H1 (cell line): Measurements from ENCODE around the gene CHMP5. TPM values are rescaled to one million over a fixed set of nuclear protein-coding genes. Genes with fewer than 3 reads are reported as not detected.

Experiments used
- CTCF ChIA-PET: fragments of 300-600 bp; sonication (Branson Sonifier 250); formaldehyde crosslinking; loops from one replicate; lab custom pipeline; 2021; ENCODE audit not compliant: partially characterized antibody; lab: Charles Lee
- POLR2A ChIA-PET: fragments of 300-600 bp; sonication (Branson Sonifier 250); formaldehyde crosslinking; loops from one replicate; lab custom pipeline; 2021; ENCODE audit warnings: inconsistent platforms; ENCODE audit not compliant: partially characterized antibody; lab: Charles Lee
- DNase-seq, 2 experiments: peaks; one replicate each; pipeline versions ENCODE4 v3.0.0 to v3.0.0-alpha.2; 2010 to 2022; ENCODE audit warnings: low spot score in 2 of 2, low read depth in 1 of 2, mixed read lengths in 1 of 2
- FAIRE-seq: peaks from 2 replicates; lab custom pipeline; 2011; peaks lifted over from hg19 to GRCh38; lab: Jason Lieb, UNC
- H2AFZ ChIP-seq: 2 replicates; pipeline ENCODE4 v1.8.1; 2012; ENCODE audit warnings: low read length, inconsistent platforms
- H2AK5ac ChIP-seq: 2 replicates; pipeline ENCODE4 v1.6.1; 2013; ENCODE audit warnings: low read depth, low read length
- H2BK120ac ChIP-seq: replicated peaks from 2 replicates; pipeline ENCODE3; 2013; ENCODE audit warnings: low read depth, low read length, inconsistent platforms
- H2BK12ac ChIP-seq: 2 replicates; pipeline ENCODE4 v1.6.1; 2013; ENCODE audit warnings: low read depth, low read length
- H2BK15ac ChIP-seq: 2 replicates; pipeline ENCODE4 v1.6.1; 2013; ENCODE audit warnings: low read length
- H2BK20ac ChIP-seq: 2 replicates; pipeline ENCODE4 v1.6.1; 2013; ENCODE audit warnings: low read length
- H2BK5ac ChIP-seq: 2 replicates; pipeline ENCODE4 v1.6.1; 2013; ENCODE audit warnings: low read depth, low read length
- H3K14ac ChIP-seq: 2 replicates; pipeline ENCODE4 v1.6.1; 2013; ENCODE audit warnings: inconsistent platforms; ENCODE audit not compliant: insufficient read length
- H3K18ac ChIP-seq: 2 replicates; pipeline ENCODE4 v1.6.1; 2013; ENCODE audit warnings: low read length; ENCODE audit errors: extremely low read depth
- H3K23ac ChIP-seq: 2 replicates; pipeline ENCODE4 v1.6.1; 2013; ENCODE audit warnings: inconsistent platforms; ENCODE audit not compliant: insufficient read length
- H3K23me2 ChIP-seq: 2 replicates; pipeline ENCODE4 v1.6.1; 2013; ENCODE audit warnings: low read depth, low read length
- H3K27ac ChIP-seq: 2 replicates; pipeline ENCODE4 v1.6.1; 2011; ENCODE audit warnings: low read depth, low read length, inconsistent platforms
- H3K27me3 ChIP-seq, 4 experiments: replicated peaks in 1 of 4; 1 replicate in 1 of 4; 2 replicates in 3 of 4; pipeline versions ENCODE4 v1.6.1 to v1.8.1; 2011 to 2013; ENCODE audit warnings: low read length in 3 of 4, mild to moderate bottlenecking in 3 of 4, inconsistent platforms in 2 of 4, mixed read lengths in 2 of 4, moderate library complexity in 1 of 4; ENCODE audit not compliant: control insufficient read depth in 3 of 4, insufficient read depth in 3 of 4; ENCODE audit errors: extremely low read depth in 1 of 4
- H3K36me3 ChIP-seq, 4 experiments: 2 replicates each; pipeline versions ENCODE4 v1.6.1 to v1.8.1; 2011 to 2013; ENCODE audit warnings: mild to moderate bottlenecking in 4 of 4, low read length in 3 of 4, moderate library complexity in 2 of 4, control low read depth in 1 of 4, inconsistent platforms in 1 of 4; ENCODE audit not compliant: insufficient read depth in 4 of 4, control insufficient read depth in 2 of 4
- H3K4ac ChIP-seq: replicated peaks from 2 replicates; pipeline ENCODE3; 2013; ENCODE audit warnings: low read length, low read depth, mixed read lengths, inconsistent platforms; ENCODE audit not compliant: insufficient read length
- H3K4me1 ChIP-seq, 4 experiments: replicated peaks in 1 of 4; 1 replicate in 1 of 4; 2 replicates in 3 of 4; pipeline versions ENCODE4 v1.6.1 to v1.8.1; 2011 to 2013; ENCODE audit warnings: low read length in 3 of 4, inconsistent platforms in 2 of 4, mixed read lengths in 1 of 4; ENCODE audit not compliant: insufficient read depth in 4 of 4, control insufficient read depth in 3 of 4
- H3K4me2 ChIP-seq, 2 experiments: 2 replicates each; pipeline versions ENCODE4 v1.6.1 to v1.8.1; 2011 to 2013; ENCODE audit warnings: low read depth in 2 of 2, low read length in 2 of 2, control low read depth in 1 of 2, inconsistent platforms in 1 of 2, mild to moderate bottlenecking in 1 of 2; ENCODE audit not compliant: insufficient read depth in 1 of 2
- H3K4me3 ChIP-seq, 4 experiments: fragments of 200-600, 300-600 bp in 1 of 4; sonication (generic), shearing (Covaris generic), sonication (Bioruptor Twin) in 1 of 4; 2 replicates each; pipeline versions ENCODE4 v1.5.1 to v1.8.1; 2011 to 2016; ENCODE audit warnings: low read length in 4 of 4, low read depth in 3 of 4, control low read depth in 2 of 4, inconsistent platforms in 2 of 4, mild to moderate bottlenecking in 2 of 4, mixed read lengths in 1 of 4, moderate library complexity in 1 of 4; ENCODE audit not compliant: insufficient read depth in 2 of 4; ENCODE audit errors: extremely low read depth in 1 of 4
- H3K56ac ChIP-seq: replicated peaks from 2 replicates; pipeline ENCODE3; 2013; ENCODE audit warnings: low read depth, mild to moderate bottlenecking, mixed read lengths, low read length, inconsistent platforms; ENCODE audit not compliant: insufficient read length
- H3K79me1 ChIP-seq: 2 replicates; pipeline ENCODE4 v1.6.1; 2013; ENCODE audit warnings: low read depth, low read length, control low read depth
- H3K79me2 ChIP-seq, 2 experiments: 2 replicates each; pipeline versions ENCODE4 v1.6.1 to v1.8.1; 2012 to 2013; ENCODE audit warnings: low read length in 2 of 2, mild to moderate bottlenecking in 2 of 2, inconsistent platforms in 1 of 2; ENCODE audit not compliant: insufficient read depth in 2 of 2, control insufficient read depth in 1 of 2
- H3K9ac ChIP-seq, 4 experiments: replicated peaks in 1 of 4; 1 replicate in 1 of 4; 2 replicates in 3 of 4; pipeline versions ENCODE4 v1.6.1 to v1.8.1; 2011 to 2013; ENCODE audit warnings: low read depth in 3 of 4, low read length in 3 of 4, control low read depth in 2 of 4, mild to moderate bottlenecking in 2 of 4, moderate library complexity in 2 of 4, inconsistent platforms in 1 of 4; ENCODE audit errors: extremely low read depth in 1 of 4
- H3K9me3 ChIP-seq, 2 experiments: 2 replicates each; pipeline versions ENCODE4 v1.6.1 to v1.8.1; 2012 to 2013; ENCODE audit warnings: mild to moderate bottlenecking in 2 of 2, moderate library complexity in 2 of 2, control low read depth in 1 of 2, inconsistent platforms in 1 of 2, low read depth in 1 of 2, low read length in 1 of 2, mixed read lengths in 1 of 2; ENCODE audit not compliant: insufficient read depth in 2 of 2
- H4K20me1 ChIP-seq, 2 experiments: replicated peaks in 1 of 2; 2 replicates each; pipeline versions ENCODE3 to v1.8.1; 2011 to 2013; ENCODE audit warnings: inconsistent platforms in 2 of 2, low read length in 2 of 2, mild to moderate bottlenecking in 1 of 2; ENCODE audit not compliant: insufficient read depth in 2 of 2, control insufficient read depth in 1 of 2
- H4K5ac ChIP-seq: 2 replicates; pipeline ENCODE4 v1.6.1; 2013; ENCODE audit warnings: low read length, low read depth, mixed read lengths, inconsistent platforms; ENCODE audit not compliant: insufficient read length
- H4K8ac ChIP-seq: 2 replicates; pipeline ENCODE4 v1.8.0; 2013; ENCODE audit warnings: mild to moderate bottlenecking, moderate library complexity, low read length, inconsistent platforms; ENCODE audit not compliant: insufficient read depth; ENCODE audit errors: extremely low read depth
- H4K91ac ChIP-seq: replicated peaks from 2 replicates; pipeline ENCODE3; 2013; ENCODE audit warnings: low read length, mixed read lengths, inconsistent platforms; ENCODE audit not compliant: insufficient read length
- BCL11A ChIP-seq, 2 experiments: IDR thresholded peaks; one replicate each; pipeline ENCODE4 v1.6.1; 2011; ENCODE audit warnings: low read depth in 2 of 2, low read length in 2 of 2, mild to moderate bottlenecking in 2 of 2
- CBX5 ChIP-seq: fragments of 300-800, 300-1000 bp; sonication (generic); IDR thresholded peaks from 2 replicates; pipeline ENCODE4 v1.7.1; 2016; ENCODE audit warnings: antibody characterized with exemption, low read length, low read depth
- CTBP2 ChIP-seq: IDR thresholded peaks from 2 replicates; pipeline ENCODE4 v1.7.0; 2011; ENCODE audit warnings: borderline replicate concordance, mild to moderate bottlenecking, moderate library complexity, mixed read lengths, low read length; ENCODE audit not compliant: insufficient read depth, insufficient read length
- EGR1 ChIP-seq: IDR thresholded peaks from 2 replicates; pipeline ENCODE4 v1.6.1; 2011; ENCODE audit warnings: low read depth, low read length, borderline replicate concordance
- EP300 ChIP-seq, 2 experiments: IDR thresholded peaks; 1 replicate in 1 of 2; 2 replicates in 1 of 2; pipeline ENCODE4 v1.6.1; 2011 to 2012; ENCODE audit warnings: low read depth in 2 of 2, low read length in 2 of 2, mild to moderate bottlenecking in 2 of 2, borderline replicate concordance in 1 of 2, inconsistent platforms in 1 of 2, moderate library complexity in 1 of 2
- EZH2 ChIP-seq: fragments of 200-600 bp; sonication (generic); IDR thresholded peaks from 2 replicates; pipeline ENCODE4 v1.7.1; 2012; ENCODE audit warnings: low read depth, mild to moderate bottlenecking, moderate library complexity, low read length, inconsistent platforms; ENCODE audit not compliant: severe bottlenecking
- GTF2F1 ChIP-seq: IDR thresholded peaks from 2 replicates; pipeline ENCODE4 v1.6.1; 2012; ENCODE audit warnings: low read depth, low read length, improper control_type of control experiment, borderline replicate concordance
- HDAC6 ChIP-seq: IDR thresholded peaks from one replicate; pipeline ENCODE4 v1.7.1; 2012; ENCODE audit warnings: low read depth, mild to moderate bottlenecking, inconsistent platforms, low read length, moderate library complexity
- NRF1 ChIP-seq: IDR thresholded peaks from 2 replicates; pipeline ENCODE4 v1.6.1; 2011; ENCODE audit warnings: mild to moderate bottlenecking, low read depth, low read length, improper control_type of control experiment
- PHF8 ChIP-seq: fragments of 200-600 bp; sonication (generic); conservative IDR thresholded peaks from 2 replicates; pipeline ENCODE4 v1.7.1; 2012; ENCODE audit warnings: low read depth, mild to moderate bottlenecking, inconsistent platforms, low read length, moderate library complexity
- SAP30 ChIP-seq: fragments of 300-600 bp; sonication (generic); IDR thresholded peaks from 2 replicates; pipeline ENCODE4 v1.7.1; 2012; ENCODE audit warnings: low read length, moderate library complexity, mild to moderate bottlenecking, inconsistent platforms; ENCODE audit not compliant: insufficient read depth, insufficient replicate concordance
- SP1 ChIP-seq: IDR thresholded peaks from 2 replicates; pipeline ENCODE4 v1.6.1; 2011; ENCODE audit warnings: low read depth, low read length
- TEAD4 ChIP-seq: IDR thresholded peaks from 2 replicates; pipeline ENCODE4 v1.6.1; 2012; ENCODE audit warnings: low read depth, low read length, inconsistent platforms, mixed read lengths
- WGBS, 2 experiments: shearing (Covaris generic) in 1 of 2; methylation state at CpG; one replicate each; pipeline versions ENCODE4 v1.1.6 to v1.1.7; 2013 to 2015; ENCODE audit warnings: low lambda C conversion rate in 2 of 2, mixed read lengths in 2 of 2, inconsistent platforms in 1 of 2, low coverage in 1 of 2, missing lambda C conversion rate in 1 of 2; ENCODE audit not compliant: insufficient replicate concordance in 2 of 2, insufficient coverage in 1 of 2, insufficient read length in 1 of 2; ENCODE audit errors: extremely low coverage in 1 of 2, missing lambda C conversion rate in 1 of 2; 5-methylcytosine and 5-hydroxymethylcytosine counted together
- polyA plus RNA-seq, 7 experiments: library from polyadenylated mRNA; depleted of rRNA in 3 of 7; stranded (reverse) in 5 of 7; unstranded in 2 of 7; fragments of >200 nt in 5 of 7; fragments of 200-250 nt in 2 of 7; gene quantifications; 1 replicate in 5 of 7; 2 replicates in 1 of 7; 4 replicates in 1 of 7; pipeline versions ENCODE4 v1.2.1 to v1.2.3, GENCODE V29; 2011 to 2013; ENCODE audit warnings: missing spikeins in 2 of 7, mixed read lengths in 2 of 7
- total RNA-seq: library from RNA; stranded (reverse); fragmentation: NEBNext Ultra II Directional; extraction: Animal tissue kit (Norgen Biotek cat#: 25700); gene quantifications from 2 replicates; pipeline ENCODE4 v1.2.1, GENCODE V29; 2021

CHMP5 gene
- total and polyA plus RNA-seq, 2 of the 8 experiments (the other 6 are each of a cell fraction or from before 2014, with no cell fraction given) = 25.0 to 47.3 TPM

GRCh38 chr9:33285502-33285901, 20.7 kb downstream of the CHMP5 start:
- Histone ChIP-seq H3K4me3 (no peak overlapping the region), H3K36me3 (peaks cover 2 to 9% (median 6%) of the 10 kb centered on the region in 4 experiments; a peak in 5 of 8 replicates), H3K9me3 (no peaks in the 10 kb centered on the region), H3K4me1 (peaks cover 0 to 8% (median 2%) of the 10 kb centered on the region in 4 experiments; a peak in 2 of 7 replicates), H3K27ac (no peak overlapping the region), H3K79me1 (no peaks in the 10 kb centered on the region), H3K27me3 (no peaks in the 10 kb centered on the region), H2AK5ac (no peak overlapping the region), H4K20me1 (no peaks in the 10 kb centered on the region), H4K8ac (no peak overlapping the region), H2BK5ac (no peak overlapping the region), H2BK120ac (no peak overlapping the region), H3K14ac (no peak overlapping the region), H2BK20ac (no peak overlapping the region), H3K4ac (no peak overlapping the region), H4K91ac (no peak overlapping the region), H3K9ac (no peak overlapping the region), H2AFZ (no peak overlapping the region), H3K23me2 (no peaks in the 10 kb centered on the region), H3K56ac (no peak overlapping the region), H3K23ac (no peak overlapping the region), H3K79me2 (peaks cover 0 to under 1% of the 10 kb centered on the region in 2 experiments; a peak in 1 of 4 replicates), H3K18ac (no peak overlapping the region), H2BK15ac (no peak overlapping the region), H4K5ac (no peak overlapping the region), H2BK12ac (no peak overlapping the region), H3K4me2 (no peak overlapping the region)
- CTCF ChIA-PET = interaction anchor here (0.8 to 1.3 kb wide), 5 partner anchors 19 to 181 kb away, joined by 3 to 7 read pairs (median 3); no protein-coding TSS in a partner anchor
- DNase-seq (no peak), FAIRE-seq (no peak)
- POLR2A ChIA-PET = interaction anchor here (0.6 to 1.5 kb wide), 2 partner anchors 118 to 261 kb away, joined by 3 to 4 read pairs; partner anchors contain the start of gene DNAJA1
- 93% methylated on average over 5 of the region's 5 CpGs; no CpG with 5 or more reads in 1 of the 2 experiments for WGBS, 2 experiments
- no peak for TF ChIP-seq CTBP2
- no peak for TF ChIP-seq HDAC6
- TF ChIP-seq SAP30 = no peak
- TF ChIP-seq CBX5 = no peak
- TF ChIP-seq TEAD4 = no peak
- no peak for TF ChIP-seq SP1
- TF ChIP-seq BCL11A (IDR thresholded peaks at IDR 0.05; ENCODE audit: low read depth in 2 of 2, low read length in 2 of 2) = no peak
- TF ChIP-seq EGR1 = no peak
- TF ChIP-seq GTF2F1 = no peak
- no peak for TF ChIP-seq PHF8
- no peak for TF ChIP-seq EP300 (IDR thresholded peaks at IDR 0.05; ENCODE audit: borderline replicate concordance in 1 of 2, low read depth in 2 of 2, low read length in 2 of 2)
- no peak for TF ChIP-seq EZH2
- no peak for TF ChIP-seq NRF1
